GM19023 (cell line): ENCODE measurements around the gene DSCAML1.

Experiments
- ATAC-seq: cut with Tn5 transposase; IDR thresholded peaks from one replicate; pipeline ENCODE4 v1.9.1; 2021; ENCODE audit warnings: mild to moderate bottlenecking, moderate library complexity; ENCODE audit not compliant: unreplicated experiment

Gene DSCAML1

DNA sequence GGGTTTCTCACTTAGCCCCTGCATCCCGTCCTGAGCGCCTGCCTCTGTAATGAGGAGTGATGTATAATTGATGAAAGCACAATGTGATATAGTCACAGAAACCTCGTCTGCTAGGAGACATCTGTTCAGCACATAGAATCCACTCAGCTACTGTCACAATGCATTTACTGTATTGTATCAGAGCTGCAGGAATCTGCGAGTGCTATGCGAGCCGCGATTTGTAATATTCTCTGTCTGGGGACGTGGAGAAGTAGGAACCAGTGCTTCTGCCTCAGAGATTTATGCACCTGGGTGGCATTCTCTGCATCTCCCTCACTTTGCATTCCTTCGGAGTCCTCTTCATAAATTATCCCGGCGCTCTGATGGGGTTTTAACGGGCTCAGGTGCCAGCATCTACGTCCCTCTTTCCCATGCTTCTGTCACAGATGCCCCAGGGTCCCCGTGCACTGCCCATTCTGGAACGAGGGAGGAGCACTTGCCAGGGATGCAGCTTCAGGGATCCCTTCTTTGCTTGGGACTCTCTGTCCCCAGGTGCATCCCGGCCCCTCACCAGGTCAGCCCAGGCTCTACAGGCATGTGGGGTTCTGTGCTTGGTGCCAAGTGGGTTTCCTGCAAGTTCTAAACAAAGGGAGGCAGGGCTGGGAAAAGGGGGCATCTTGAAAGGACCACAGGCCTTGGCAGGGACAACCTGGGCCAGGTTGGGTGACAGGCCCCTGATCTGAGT, 205.5 kb downstream of the DSCAML1 start:
- ATAC-seq: no peak

DNA sequence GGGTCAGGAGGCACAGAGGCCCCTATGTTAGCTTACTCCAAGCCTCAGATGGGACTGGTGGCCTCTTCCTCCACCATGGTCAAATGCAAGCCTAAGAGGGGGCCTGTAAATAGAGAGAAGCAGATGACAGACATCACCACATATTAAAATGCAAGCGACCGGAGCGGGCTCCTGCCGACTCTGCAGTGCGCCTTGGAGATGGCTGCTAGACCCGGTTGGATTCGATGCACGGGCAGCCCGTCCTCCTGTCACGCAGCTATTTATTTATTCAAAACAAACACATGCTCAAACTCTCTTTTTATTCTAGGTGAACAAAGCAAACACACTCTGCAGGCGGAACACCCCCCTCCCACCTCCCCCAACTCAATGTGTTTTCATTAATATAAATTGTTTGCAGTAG, 208.0 kb downstream of the DSCAML1 start:
- no peak for ATAC-seq

DNA sequence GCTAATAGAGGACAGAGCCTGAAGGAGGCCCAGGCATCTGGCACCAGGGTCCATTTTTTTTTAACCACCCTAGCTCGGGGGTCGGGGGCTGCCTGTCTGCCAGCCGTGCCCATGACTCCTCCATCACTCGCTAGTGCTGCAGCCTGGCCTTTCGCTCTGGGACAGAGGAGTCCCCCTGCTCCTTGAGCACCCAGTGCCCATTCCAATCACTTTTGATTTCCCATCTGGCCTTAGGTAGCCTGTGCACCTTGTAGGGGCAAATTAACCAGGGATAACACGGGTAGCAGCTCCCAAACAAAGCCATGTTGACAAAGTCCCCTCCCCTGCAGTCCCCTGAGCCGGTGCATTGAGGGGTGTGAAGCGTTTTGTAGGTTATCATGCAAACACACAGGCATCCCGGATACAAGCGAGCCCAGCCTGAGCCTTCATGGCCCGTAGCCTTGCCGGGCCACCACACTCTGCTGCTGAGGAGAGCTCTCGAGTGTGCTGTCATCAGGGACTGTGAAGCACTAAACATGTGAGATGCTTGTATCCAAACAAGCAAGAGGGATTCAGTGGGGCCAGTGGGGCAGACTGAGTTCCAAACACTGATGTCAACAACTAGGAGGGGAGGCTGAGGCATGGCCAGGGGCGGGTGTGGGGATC, 208.7 kb downstream of the DSCAML1 start:
- ATAC-seq: no peak

DNA sequence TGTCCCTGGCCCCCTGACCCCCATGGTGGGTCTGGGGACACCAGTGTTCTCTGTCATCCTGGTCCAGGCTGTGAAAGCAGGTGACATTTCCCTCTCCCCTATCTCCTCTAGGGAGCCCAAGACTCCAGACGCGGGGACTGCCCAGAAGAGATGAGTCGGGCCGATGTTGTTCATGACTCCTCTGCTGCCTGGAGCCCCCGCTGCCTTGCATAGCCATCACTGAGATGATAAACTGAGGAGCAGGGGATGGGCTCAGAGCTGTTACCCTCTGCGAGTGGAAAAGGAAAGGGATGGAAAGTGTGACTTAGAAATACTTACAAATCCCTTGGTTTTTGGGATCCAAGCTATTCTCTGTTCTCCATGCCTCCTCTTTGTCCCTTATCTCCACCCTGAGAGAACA, 209.6 kb downstream of the DSCAML1 start:
- no peak for ATAC-seq

DNA sequence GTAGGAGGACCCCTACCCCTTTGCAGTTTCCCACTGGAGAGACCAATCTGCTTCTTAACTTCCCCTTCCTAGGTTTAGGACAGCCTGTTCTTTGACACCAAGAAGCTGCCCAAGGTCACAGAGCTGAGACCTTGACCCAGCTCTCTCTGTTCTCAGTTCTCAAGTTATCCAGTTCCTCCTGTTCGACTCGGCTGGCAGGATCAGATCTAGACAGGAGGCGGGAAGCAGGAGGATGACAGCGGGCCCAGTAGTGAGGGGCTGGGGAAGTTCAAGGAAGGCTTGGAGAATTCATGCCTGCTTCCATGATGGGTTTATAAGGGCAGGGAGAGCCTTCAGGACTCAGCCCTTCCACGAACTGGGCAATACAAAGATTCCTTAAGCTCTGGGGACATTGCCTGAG, 210.6 kb downstream of the DSCAML1 start:
- no peak for ATAC-seq

DNA sequence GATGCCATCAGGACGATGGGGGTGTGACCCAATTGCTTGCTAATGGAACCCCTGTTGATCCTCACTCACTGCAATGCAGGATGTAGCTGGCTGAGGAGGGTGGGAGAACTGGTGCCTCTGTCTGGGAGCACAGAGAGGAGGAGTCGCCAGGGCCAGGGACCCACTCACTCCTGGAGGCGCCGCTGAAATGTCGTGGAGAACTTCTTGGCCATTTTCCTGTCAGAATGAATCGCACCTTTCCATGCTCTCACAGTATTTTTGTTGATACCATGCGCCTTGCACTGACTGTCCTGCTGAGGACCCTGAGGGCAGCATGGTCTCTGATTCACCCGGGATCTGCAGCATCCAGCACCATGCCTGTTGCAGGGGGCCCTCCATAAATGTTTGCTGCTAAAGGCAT, 211.4 kb downstream of the DSCAML1 start:
- no peak for ATAC-seq

DNA sequence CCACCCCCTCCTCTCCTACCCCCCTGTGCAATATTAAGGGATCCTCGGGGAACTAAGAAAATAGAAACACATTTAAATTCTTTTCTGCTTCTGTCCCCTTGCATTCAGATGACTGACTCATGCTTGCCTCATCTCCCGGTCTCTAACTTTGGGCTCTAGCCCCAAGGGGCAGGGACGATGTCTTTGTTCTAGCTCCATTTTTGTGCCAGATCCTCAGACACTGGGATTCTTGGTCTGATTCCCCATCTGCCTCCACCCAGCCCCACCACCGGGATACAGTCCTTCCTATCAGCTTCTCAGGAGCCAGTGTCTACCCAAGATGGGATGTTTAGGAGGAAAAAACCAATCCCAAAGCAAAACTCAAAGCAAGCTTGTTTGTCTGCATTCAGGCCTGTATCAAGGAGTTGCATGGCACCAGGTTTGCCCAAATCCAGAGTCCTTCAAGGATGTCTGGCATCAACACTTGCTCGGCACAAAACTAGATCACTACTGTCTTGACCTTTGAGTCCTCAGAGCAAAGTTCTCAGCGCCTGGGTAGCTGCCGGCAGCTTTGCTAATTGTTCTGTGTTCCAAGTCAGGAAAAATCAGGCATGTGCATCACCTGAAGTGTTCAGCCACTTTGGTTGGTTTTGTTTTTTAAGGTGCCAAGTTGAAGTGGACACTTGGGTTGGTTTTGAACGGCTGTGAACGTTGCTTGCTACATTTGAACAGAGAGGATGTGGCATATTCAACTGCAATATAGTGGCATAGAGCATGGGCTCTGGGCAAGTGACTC, 212.8 kb downstream of the DSCAML1 start:
- no peak for ATAC-seq

DNA sequence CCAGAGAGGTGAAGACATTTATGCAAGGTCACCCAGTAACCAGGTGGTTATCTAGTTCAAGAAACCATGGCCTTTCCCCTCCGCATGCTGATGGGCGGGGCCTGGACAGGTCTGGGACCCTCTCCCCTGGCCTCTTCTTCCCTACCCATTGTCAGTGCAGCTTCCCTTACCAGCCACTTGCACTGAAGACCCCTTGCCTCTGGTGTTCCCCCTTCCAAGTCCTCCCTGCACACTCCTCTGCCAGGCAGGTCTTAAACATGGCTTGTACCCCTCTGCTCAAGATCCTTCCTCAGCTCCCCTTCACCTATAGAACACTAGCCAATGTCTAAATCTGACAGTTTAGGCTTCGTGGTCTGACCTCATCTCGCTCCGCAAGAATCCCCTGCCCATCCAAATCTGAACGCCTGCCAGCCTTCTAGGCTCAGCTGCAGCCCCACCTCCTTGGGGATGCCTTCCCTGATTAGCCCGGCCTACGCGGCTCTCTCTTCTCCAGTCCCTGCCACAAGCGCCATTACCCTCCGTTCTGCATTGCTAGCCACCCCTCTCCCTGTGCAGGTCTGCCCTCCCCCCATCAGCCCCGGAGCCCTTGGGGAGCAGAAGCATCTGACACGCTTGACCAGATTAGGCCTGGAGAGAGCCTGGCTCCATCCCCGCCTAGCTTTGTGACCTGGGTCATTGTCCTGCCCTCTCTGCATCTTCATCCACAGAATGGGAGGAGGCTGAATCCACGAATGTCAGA, 213.8 kb downstream of the DSCAML1 start:
- ATAC-seq: no peak

DNA sequence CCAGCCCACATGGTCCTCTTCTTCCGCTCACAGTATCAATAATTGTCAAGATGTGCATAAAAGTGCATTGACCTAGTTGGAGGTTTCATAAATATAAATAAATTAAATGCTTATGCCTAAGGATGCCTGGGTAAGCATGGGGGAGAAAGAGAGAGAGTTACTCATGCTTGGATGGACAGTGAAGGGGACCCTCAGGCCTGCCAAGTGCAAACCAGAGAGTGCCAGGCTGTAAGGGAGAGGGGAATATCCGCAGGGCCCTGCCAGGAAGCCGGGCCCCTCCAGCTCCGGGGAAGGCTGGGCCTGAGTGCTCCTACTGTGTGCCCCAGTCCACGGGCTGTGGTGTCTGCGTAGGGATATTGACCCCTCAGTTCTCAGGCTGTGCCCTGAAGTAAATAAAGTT, 214.6 kb downstream of the DSCAML1 start:
- ATAC-seq: no peak

DNA sequence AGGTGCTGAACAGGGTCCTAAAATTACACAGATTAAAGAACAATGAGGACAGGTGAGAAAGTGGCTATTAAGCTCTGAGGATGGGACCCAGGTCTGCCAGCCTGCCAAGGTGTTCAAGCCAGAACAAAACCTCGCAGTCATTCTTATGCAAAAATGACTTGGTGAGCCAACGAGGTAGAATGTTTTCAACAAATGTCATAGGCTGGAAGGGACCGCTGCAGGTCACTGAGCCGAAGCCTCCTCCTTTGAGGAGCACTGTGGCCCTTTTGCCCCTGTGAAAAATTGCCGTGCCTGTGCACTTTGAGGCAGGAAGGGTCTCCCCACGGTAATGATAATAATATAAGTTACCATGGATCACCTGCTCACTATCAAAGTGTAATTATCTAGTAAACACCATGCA, 216.2 kb downstream of the DSCAML1 start:
- no peak for ATAC-seq

DNA sequence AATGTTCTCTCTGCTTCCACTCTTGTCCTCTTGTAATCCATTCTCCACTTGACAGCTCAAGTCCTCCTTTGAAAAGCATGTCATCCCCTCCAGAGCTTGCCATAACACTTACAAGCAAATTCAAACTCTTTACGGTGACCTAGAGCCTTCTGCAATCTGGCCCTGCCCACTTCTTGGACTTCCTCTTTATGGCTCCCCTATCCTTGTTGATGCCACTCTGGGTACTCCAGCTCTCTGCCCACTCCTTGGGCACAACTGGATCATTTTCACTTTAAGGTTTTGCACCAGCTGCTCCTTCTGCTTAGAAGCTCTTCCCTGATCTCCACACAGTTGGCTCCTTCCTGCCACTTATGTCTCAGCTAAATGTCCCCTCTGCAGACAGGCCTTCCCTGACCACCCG, 217.9 kb downstream of the DSCAML1 start:
- ATAC-seq: no peak

DNA sequence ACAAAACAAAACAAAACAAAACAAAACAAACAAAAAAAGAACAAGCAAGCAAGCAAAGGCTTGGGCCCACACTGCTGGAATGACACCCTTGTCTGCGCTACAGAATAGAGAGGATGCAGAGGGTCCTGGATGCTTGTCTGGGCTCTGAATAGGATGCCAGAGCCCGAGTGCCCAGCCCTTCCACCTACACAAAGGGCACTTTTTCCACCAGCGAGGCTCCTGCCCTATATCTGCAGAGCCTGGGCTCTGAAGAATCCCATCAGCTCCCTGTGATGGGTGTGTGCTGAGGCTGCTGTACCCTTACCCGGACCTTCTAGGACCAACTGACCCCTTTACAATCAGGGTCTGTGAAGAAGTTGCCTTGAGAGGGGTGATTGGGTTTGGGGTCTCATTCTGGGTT, 221.2 kb downstream of the DSCAML1 start:
- ATAC-seq: no peak

DNA sequence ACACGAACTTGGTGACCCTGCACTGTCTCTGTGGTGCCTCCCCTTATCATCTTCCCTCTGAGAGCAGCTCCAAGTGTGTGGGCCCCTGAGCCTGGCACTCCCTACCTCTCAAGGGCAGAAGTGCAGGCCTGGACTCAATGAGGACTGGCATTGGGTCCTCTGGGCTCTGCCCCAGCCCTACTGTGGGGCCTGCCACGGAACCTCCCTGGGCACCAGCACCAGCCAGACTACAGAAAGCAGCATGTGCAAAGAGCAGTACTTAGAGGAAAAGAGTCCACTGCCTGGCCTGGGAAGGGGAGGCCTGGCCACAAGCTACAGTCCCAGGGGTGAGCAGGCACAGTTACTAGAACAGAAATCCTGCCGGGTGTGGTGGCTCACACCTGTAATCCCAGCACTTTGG, 222.5 kb downstream of the DSCAML1 start:
- no peak for ATAC-seq

DNA sequence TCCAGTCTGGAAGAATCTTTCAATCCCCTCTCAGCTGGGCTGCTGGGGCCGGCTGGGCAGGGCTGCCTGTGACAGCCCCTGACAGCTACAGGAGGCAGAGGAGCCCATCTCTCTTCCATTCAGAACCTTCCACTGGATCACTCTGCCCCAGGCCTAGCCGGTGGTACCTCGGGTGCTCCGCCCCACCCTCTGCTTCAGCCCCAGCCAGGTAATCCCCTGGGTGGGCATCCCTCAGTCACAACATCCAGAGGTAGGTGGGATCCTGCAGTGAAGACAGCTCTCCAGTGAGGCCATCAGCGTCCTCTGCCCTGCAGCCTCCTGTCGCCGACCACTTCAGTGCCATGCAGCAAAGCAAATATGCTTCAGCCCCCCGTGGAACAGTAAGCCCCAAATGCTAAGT, 223.7 kb downstream of the DSCAML1 start:
- no peak for ATAC-seq

DNA sequence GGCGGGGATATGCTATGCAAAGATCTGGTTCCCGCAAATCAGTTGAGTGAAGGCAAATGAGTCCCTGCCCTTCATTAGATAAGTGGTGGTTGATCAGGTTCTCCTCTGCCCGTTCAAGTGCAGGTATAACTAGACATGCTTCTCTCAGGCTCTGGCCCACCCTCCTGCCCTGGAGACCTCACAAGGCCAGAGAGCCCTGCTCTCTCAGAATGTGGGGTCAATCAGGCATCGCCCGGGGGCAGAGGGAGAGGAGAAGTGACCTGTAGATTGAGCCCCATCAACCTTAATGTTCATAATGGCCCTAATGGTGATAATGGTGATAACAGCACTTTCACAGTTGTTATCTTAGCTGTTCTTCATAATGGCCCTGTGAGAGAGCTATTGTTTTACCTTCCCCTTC, 224.3 kb downstream of the DSCAML1 start:
- no peak for ATAC-seq

DNA sequence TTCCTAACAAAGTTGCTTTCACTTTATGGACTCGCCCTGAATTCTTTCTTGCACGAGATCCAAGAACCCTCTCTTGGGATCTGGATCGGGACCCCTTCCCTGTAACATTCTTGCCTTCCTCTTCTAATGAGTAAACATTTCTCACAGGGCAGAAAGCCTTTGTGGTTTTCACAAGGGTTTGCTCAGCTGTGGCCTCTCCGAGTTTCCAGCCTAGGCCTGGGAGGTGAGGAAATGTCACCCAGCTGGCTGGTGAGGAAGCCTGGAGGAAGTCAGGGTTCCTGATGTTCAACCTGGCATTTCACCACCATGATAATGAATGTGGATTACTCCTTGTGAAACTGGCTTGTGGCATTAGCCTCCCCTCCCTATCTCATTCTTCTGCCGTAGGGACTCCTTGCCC, 224.9 kb downstream of the DSCAML1 start:
- ATAC-seq: no peak

DNA sequence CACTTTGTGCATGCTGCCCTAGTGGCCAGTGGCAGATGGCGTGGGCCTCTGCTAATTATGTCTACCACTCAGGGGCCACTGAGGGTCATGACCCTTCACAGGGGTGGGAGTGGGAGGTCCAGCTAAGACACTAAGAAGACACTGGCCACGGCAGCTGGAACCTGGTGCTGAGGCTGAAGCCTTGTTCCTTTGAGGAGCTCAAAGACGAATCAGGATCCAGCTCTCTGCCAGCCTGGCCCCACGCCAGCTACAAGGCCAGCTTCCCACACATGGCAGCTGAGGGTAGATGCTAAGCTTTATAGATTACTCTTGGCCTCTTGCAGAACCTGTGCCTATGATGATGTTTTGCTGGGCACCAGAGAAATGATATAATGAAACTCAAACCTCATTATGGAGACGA, 226.3 kb downstream of the DSCAML1 start:
- no peak for ATAC-seq

DNA sequence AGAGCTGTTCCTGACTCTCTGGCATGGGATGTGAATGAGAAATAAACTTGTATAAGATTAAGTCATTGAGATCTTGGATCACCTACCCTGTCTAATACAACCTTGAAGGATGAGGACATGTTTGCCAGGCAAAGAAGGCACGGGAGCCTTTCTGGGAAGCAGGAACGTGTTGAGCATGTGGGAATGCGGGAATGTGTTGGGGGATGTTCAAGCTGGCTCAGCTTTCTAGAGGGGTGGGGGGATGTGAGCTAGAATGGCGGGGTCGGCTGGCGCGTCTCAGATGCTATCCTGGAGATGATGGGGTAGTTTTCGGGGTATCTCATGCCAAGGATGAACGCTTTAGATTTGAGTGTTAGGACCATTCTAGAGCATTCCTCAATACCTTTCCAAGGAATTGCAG, 227.1 kb downstream of the DSCAML1 start:
- no peak for ATAC-seq

DNA sequence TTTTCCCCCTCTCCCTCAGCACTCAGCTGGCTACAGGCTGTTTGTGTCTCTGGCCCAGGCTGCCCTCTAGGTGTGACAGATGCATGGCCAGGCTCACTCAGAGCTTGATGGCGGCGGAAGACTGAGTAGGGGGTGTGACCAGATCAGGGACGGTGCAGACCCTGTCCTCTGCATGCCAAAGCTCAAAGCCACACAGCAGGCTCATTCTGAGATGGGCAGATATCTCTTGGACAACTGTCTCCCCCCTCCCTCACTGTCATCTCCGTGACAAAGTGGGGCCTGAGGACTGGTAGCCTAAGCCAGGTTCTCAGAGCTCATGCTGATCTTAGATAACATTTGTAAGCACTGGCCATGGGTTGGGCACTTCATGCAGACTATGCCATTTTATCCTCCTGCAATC, 231.3 kb downstream of the DSCAML1 start:
- no peak for ATAC-seq

DNA sequence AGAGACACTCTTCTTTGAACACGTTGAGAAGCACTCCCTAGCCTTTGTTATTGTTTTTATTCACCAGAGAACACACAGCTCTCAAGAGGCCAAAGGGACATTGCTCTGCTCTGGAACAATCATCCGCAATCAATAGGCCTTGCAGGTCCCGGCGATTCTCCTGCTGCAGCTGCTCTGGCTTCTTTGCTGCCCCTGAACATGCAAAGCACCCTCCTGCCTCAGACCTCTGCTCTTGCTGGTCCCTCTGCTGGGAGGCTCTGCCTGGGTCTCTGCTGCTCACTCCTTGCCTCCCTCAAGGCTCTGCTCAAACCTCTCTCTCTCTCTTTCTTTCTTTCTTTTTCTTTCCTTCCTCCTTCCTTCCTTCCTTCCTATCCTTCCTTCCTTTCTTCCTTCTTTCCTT, 232.7 kb downstream of the DSCAML1 start:
- no peak for ATAC-seq

DNA sequence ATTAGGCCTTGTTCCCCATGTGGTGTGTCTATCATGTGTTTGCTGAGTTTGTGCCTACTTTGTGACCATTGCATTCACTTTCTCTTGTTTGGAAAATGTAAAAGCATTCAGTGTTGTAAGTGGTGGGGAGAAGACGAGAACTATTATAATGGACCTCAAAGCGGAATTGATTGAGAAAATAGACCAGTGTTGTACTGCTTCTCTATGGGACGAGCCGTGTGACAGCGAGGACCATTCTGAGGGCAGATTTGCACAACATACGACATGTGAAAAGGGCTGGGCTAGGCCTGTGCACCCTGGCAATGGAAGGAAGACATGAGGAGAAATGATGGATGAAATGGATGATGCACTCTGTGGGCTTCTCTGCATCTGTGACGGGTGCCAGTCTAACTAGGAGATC, 233.5 kb downstream of the DSCAML1 start:
- no peak for ATAC-seq
